Glutamatergic neuron (in vitro differentiated cells): ENCODE results near the gene ATOH1. TPM values are rescaled to one million over a fixed set of nuclear protein-coding genes. Genes with fewer than 3 reads are reported as not detected.

Experiments used
- DNase-seq: peaks from one replicate; pipeline ENCODE4 v3.0.0; 2022
- H3K27ac Mint-ChIP-seq: one replicate; pipeline ENCODE4 v1.8.0; 2020; ENCODE audit warnings: mild to moderate bottlenecking, mixed read lengths, inconsistent platforms; ENCODE audit not compliant: unreplicated experiment
- H3K27me3 Mint-ChIP-seq: one replicate; pipeline ENCODE4 v1.8.0; 2020; ENCODE audit warnings: mild to moderate bottlenecking, moderate library complexity, mixed read lengths, inconsistent platforms; ENCODE audit not compliant: unreplicated experiment
- H3K36me3 Mint-ChIP-seq: one replicate; pipeline ENCODE4 v1.8.0; 2020; ENCODE audit warnings: mild to moderate bottlenecking, mixed read lengths, inconsistent platforms; ENCODE audit not compliant: unreplicated experiment
- H3K4me1 Mint-ChIP-seq: one replicate; pipeline ENCODE4 v1.8.0; 2020; ENCODE audit warnings: mild to moderate bottlenecking, low read depth, mixed read lengths, inconsistent platforms; ENCODE audit not compliant: unreplicated experiment
- H3K4me3 Mint-ChIP-seq: one replicate; pipeline ENCODE4 v1.8.0; 2020; ENCODE audit warnings: mild to moderate bottlenecking, mixed read lengths, inconsistent platforms; ENCODE audit not compliant: unreplicated experiment
- H3K9me3 Mint-ChIP-seq: one replicate; pipeline ENCODE4 v1.8.0; 2020; ENCODE audit warnings: mild to moderate bottlenecking, moderate library complexity, mixed read lengths, inconsistent platforms; ENCODE audit not compliant: unreplicated experiment
- CTCF ChIP-seq: fragments of 200-600 bp; sonication (generic); IDR thresholded peaks from one replicate; pipeline ENCODE4 v1.5.0; 2021; ENCODE audit not compliant: partially characterized antibody, unreplicated experiment
- total RNA-seq: library from RNA; stranded (reverse); fragmentation: NEBNext Ultra II Directional; extraction: Animal tissue kit (Norgen Biotek cat#: 25700); gene quantifications from one replicate; pipeline ENCODE4 v1.2.1, GENCODE V29; 2021; ENCODE audit not compliant: unreplicated experiment

ATOH1 gene
- total RNA-seq, 1 donor from 2014 or later: not detected

GRCh38 chr4:93876754-93877153, 48.2 kb downstream of the ATOH1 start:
- no peak for DNase-seq
- Mint-ChIP-seq H3K9me3 (no peaks in the 10 kb centered on the region), H3K36me3 (no peaks in the 10 kb centered on the region), H3K27me3 (no peaks in the 10 kb centered on the region), H3K4me3 (no peak overlapping the region), H3K27ac (no peak overlapping the region), H3K4me1 (no peaks in the 10 kb centered on the region)
- no peak for TF ChIP-seq CTCF

GRCh38 chr4:93878566-93878965, 50.0 kb downstream of the ATOH1 start:
- Mint-ChIP-seq H3K9me3 (no peaks in the 10 kb centered on the region), H3K27me3 (no peaks in the 10 kb centered on the region), H3K27ac (no peak overlapping the region), H3K36me3 (no peaks in the 10 kb centered on the region), H3K4me3 (no peak overlapping the region), H3K4me1 (no peaks in the 10 kb centered on the region)
- DNase-seq: no peak
- TF ChIP-seq CTCF: no peak

GRCh38 chr4:93879919-93880318, 51.4 kb downstream of the ATOH1 start:
- Mint-ChIP-seq H3K9me3 (no peaks in the 10 kb centered on the region), H3K4me3 (no peak overlapping the region), H3K27ac (no peak overlapping the region), H3K4me1 (no peaks in the 10 kb centered on the region), H3K36me3 (no peaks in the 10 kb centered on the region), H3K27me3 (no peaks in the 10 kb centered on the region)
- no peak for TF ChIP-seq CTCF
- DNase-seq: no peak
